Activated T-cell treated with anti-CD3 and anti-CD28 coated beads, Interleukin-2, amount 50 U/mL, for 72 hours (primary cell): ENCODE results near the gene MYBPH. TPM values are rescaled to one million over a fixed set of nuclear protein-coding genes. Genes with fewer than 3 reads are reported as not detected.

Experiments used
- ATAC-seq, 2 donors: fragments of 150-1000 bp; cut with Tn5 transposase; replicated peaks in 1 of 2; 2 replicates each; pipeline ENCODE4 v1.10.0; 2021; ENCODE audit warnings: moderate library complexity in 2 of 2, mild to moderate bottlenecking in 1 of 2
- DNase-seq, 2 donors: peaks; one replicate each; pipeline ENCODE4 v3.0.0; 2021 to 2022; ENCODE audit warnings: mixed read lengths in 1 of 2
- H3K27ac Mint-ChIP-seq: one replicate; pipeline ENCODE4 v1.8.0; 2022; ENCODE audit warnings: mild to moderate bottlenecking, moderate library complexity, mixed read lengths
- H3K27me3 Mint-ChIP-seq: one replicate; pipeline ENCODE4 v1.8.0; 2022; ENCODE audit warnings: low read depth, mixed read lengths
- H3K36me3 Mint-ChIP-seq, 2 donors: one replicate each; pipeline ENCODE4 v1.8.0; 2022; ENCODE audit warnings: mixed read lengths in 2 of 2, mild to moderate bottlenecking in 1 of 2; ENCODE audit not compliant: insufficient read depth in 2 of 2
- H3K4me1 Mint-ChIP-seq: one replicate; pipeline ENCODE4 v1.8.0; 2022; ENCODE audit warnings: low read depth, mixed read lengths
- H3K4me3 Mint-ChIP-seq, 2 donors: one replicate each; pipeline ENCODE4 v1.8.0; 2022; ENCODE audit warnings: mild to moderate bottlenecking in 2 of 2, mixed read lengths in 2 of 2, moderate library complexity in 2 of 2
- H3K9me3 Mint-ChIP-seq, 2 donors: one replicate each; pipeline ENCODE4 v1.8.0; 2022; ENCODE audit warnings: mixed read lengths in 2 of 2
- total RNA-seq, 2 donors: library from RNA; stranded (reverse); gene quantifications; one replicate each; pipeline ENCODE4 v1.2.3, GENCODE V29; 2022

MYBPH gene
- total RNA-seq, 2 donors from 2014 or later: not detected

GRCh38 chr1:203196371-203196770, 20.7 kb upstream of the MYBPH start:
- Mint-ChIP-seq H3K4me3 (no peak overlapping the region), H3K9me3 (no peaks in the 10 kb centered on the region), H3K27me3 (peaks cover 21% of the 10 kb centered on the region), H3K36me3 (no peaks in the 10 kb centered on the region), H3K4me1 (no peaks in the 10 kb centered on the region), H3K27ac (no peak overlapping the region)
- ATAC-seq (no peak), DNase-seq (no peak)

DNA sequence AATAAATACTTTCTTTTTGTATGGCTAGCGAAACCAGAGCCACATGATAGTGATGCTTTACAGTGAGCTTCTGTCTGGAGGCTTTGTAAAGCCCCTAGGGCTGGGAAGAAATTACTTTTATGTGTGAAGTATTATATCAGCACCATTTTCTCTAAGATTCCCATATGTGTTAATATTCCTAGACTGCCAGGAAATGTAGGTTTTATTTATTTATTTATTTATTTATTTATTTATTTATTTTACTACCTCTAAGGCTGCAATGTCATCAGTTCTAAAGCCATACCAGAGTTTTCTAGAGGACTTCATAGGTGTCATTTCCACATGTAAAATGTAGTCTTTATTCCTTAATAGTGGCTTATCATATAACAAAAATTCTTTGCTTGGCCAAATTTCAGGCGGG, 15.3 kb upstream of the MYBPH start:
- Mint-ChIP-seq H3K9me3 (no peaks in the 10 kb centered on the region), H3K36me3 (no peaks in the 10 kb centered on the region), H3K4me1 (peaks cover 8% of the 10 kb centered on the region), H3K27ac (no peak overlapping the region), H3K27me3 (peaks cover 16% of the 10 kb centered on the region), H3K4me3 (no peak overlapping the region)
- ATAC-seq (no peak), DNase-seq (no peak)

DNA sequence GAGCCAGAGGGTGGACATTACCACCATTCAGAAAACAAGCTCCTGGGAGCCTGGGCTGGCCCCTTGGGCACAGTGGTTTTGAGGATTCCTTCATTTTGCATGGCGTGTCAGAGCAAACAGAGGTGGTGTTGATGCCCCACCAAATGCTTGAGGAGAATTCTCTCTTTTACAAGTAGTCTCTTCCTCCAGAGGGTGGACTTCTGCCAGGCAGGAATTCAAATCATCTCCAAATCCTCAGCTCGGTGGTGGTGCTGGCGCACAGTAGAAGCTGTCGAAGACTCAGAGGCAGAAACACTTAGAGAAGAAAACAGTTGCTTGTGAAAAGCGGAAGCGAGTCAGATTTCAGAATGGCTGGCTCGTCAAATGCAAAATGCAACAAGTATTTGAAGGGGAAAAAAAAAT, 14.3 kb upstream of the MYBPH start:
- H3K27ac Mint-ChIP-seq: no peak overlapping the region

GRCh38 chr1:203188686-203189232, 13.1 kb upstream of the MYBPH start:
- H3K27ac Mint-ChIP-seq: no peak overlapping the region
- ATAC-seq: no peak
- H3K4me1 Mint-ChIP-seq: peaks cover 8% of the 10 kb centered on the region
- no peak overlapping the region for H3K4me3 Mint-ChIP-seq
- no peaks in the 10 kb centered on the region for H3K9me3 Mint-ChIP-seq
- H3K27me3 Mint-ChIP-seq: peaks cover 16% of the 10 kb centered on the region
- no peak for DNase-seq
- no peaks in the 10 kb centered on the region for H3K36me3 Mint-ChIP-seq

More for the DNA sequence above, 14.3 kb upstream of the MYBPH start:
- no peak for DNase-seq
- Mint-ChIP-seq H3K36me3 (no peaks in the 10 kb centered on the region), H3K9me3 (no peaks in the 10 kb centered on the region), H3K4me1 (peaks cover 8% of the 10 kb centered on the region), H3K27me3 (peaks cover 16% of the 10 kb centered on the region), H3K4me3 (no peak overlapping the region)
- no peak for ATAC-seq

- ATAC-seq (no peak), DNase-seq (no peak)
- Mint-ChIP-seq H3K4me1 (peaks cover 8% of the 10 kb centered on the region), H3K36me3 (no peaks in the 10 kb centered on the region), H3K27ac (no peak overlapping the region), H3K27me3 (peaks cover 16% of the 10 kb centered on the region), H3K9me3 (no peaks in the 10 kb centered on the region), H3K4me3 (no peak overlapping the region)
These were observed 12.2 kb upstream of the MYBPH start for GRCh38 chr1:203187689-203188264.

GRCh38 chr1:203187304-203187685, 11.7 kb upstream of the MYBPH start:
- peaks cover 16% of the 10 kb centered on the region for H3K27me3 Mint-ChIP-seq
- H3K36me3 Mint-ChIP-seq: no peaks in the 10 kb centered on the region
- no peak overlapping the region for H3K27ac Mint-ChIP-seq
- peaks cover 8% of the 10 kb centered on the region for H3K4me1 Mint-ChIP-seq
- no peaks in the 10 kb centered on the region for H3K9me3 Mint-ChIP-seq
- no peak for ATAC-seq
- no peak overlapping the region for H3K4me3 Mint-ChIP-seq
- DNase-seq: no peak

- DNase-seq (no peak), ATAC-seq (no peak)
- H3K4me1 Mint-ChIP-seq: peaks cover 8% of the 10 kb centered on the region
- H3K27me3 Mint-ChIP-seq: peaks cover 12% of the 10 kb centered on the region
- H3K36me3 Mint-ChIP-seq: no peaks in the 10 kb centered on the region
- H3K9me3 Mint-ChIP-seq: no peaks in the 10 kb centered on the region
- peak within 1 kb of the TSS in 1 of 2 donors; percentile 13 for H3K4me3 Mint-ChIP-seq
- H3K27ac Mint-ChIP-seq: no peak within 1 kb of the TSS
These were observed 11.0 kb upstream of the MYBPH start, which contains the start of gene CHI3L1 for GRCh38 chr1:203186446-203187303. CHI3L1 (minus strand) TSS chr1:203186704; CDS start chr1:203186623, 81 bp downstream.

- H3K4me1 Mint-ChIP-seq: peaks cover 8% of the 10 kb centered on the region
These were observed 10.4 kb upstream of the MYBPH start for GRCh38 chr1:203186091-203186445.

GRCh38 chr1:203185585-203185984, 10.0 kb upstream of the MYBPH start:
- H3K27me3 Mint-ChIP-seq: peaks cover 9% of the 10 kb centered on the region
- no peak for DNase-seq
- peaks cover 8% of the 10 kb centered on the region for H3K4me1 Mint-ChIP-seq
- H3K36me3 Mint-ChIP-seq: no peaks in the 10 kb centered on the region
- H3K9me3 Mint-ChIP-seq: no peaks in the 10 kb centered on the region
- no peak overlapping the region for H3K27ac Mint-ChIP-seq
- no peak overlapping the region for H3K4me3 Mint-ChIP-seq
- no peak for ATAC-seq

More at GRCh38 chr1:203186091-203186445, 10.4 kb upstream of the MYBPH start:
- peaks cover 9% of the 10 kb centered on the region for H3K27me3 Mint-ChIP-seq
- H3K9me3 Mint-ChIP-seq: no peaks in the 10 kb centered on the region
- no peak overlapping the region for H3K4me3 Mint-ChIP-seq
- no peak for ATAC-seq
- no peak overlapping the region for H3K27ac Mint-ChIP-seq
- no peak for DNase-seq
- no peaks in the 10 kb centered on the region for H3K36me3 Mint-ChIP-seq

- ATAC-seq (no peak), DNase-seq (no peak)
- peaks cover 9% of the 10 kb centered on the region for H3K27me3 Mint-ChIP-seq
- no peak overlapping the region for H3K27ac Mint-ChIP-seq
- no peaks in the 10 kb centered on the region for H3K9me3 Mint-ChIP-seq
- no peak overlapping the region for H3K4me3 Mint-ChIP-seq
- peaks cover 8% of the 10 kb centered on the region for H3K4me1 Mint-ChIP-seq
- H3K36me3 Mint-ChIP-seq: no peaks in the 10 kb centered on the region
These were observed 9.4 kb upstream of the MYBPH start for GRCh38 chr1:203185061-203185461.

- Mint-ChIP-seq H3K36me3 (no peaks in the 10 kb centered on the region), H3K27me3 (peaks cover 5% of the 10 kb centered on the region), H3K4me1 (peaks cover 8% of the 10 kb centered on the region), H3K4me3 (no peak overlapping the region), H3K9me3 (no peaks in the 10 kb centered on the region), H3K27ac (no peak overlapping the region)
- DNase-seq (no peak), ATAC-seq (no peak)
These were observed 8.8 kb upstream of the MYBPH start for GRCh38 chr1:203184467-203184866.

DNA sequence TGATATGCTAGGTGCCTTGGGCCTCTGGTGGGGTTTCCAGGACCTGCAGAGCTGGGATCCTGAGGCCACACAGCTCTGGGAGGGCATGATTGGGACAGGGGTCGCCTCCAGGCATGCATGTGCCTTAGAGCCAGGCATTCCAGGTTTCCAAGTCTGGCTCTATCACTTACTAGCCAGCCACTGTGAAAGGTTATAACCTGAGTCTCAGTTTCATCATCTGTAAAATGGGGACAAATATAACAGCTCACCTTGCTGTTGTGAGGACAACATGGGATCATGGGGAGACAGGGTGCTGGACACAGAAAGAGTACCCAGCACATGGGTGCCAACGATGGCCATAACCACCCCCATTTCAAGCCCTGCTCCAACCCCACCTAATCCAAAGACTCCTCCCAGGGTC, 8.2 kb upstream of the MYBPH start:
- Mint-ChIP-seq H3K27me3 (no peaks in the 10 kb centered on the region), H3K9me3 (no peaks in the 10 kb centered on the region), H3K4me1 (peaks cover 8% of the 10 kb centered on the region), H3K36me3 (no peaks in the 10 kb centered on the region), H3K27ac (no peak overlapping the region), H3K4me3 (no peak overlapping the region)
- DNase-seq (no peak), ATAC-seq (no peak)

DNA sequence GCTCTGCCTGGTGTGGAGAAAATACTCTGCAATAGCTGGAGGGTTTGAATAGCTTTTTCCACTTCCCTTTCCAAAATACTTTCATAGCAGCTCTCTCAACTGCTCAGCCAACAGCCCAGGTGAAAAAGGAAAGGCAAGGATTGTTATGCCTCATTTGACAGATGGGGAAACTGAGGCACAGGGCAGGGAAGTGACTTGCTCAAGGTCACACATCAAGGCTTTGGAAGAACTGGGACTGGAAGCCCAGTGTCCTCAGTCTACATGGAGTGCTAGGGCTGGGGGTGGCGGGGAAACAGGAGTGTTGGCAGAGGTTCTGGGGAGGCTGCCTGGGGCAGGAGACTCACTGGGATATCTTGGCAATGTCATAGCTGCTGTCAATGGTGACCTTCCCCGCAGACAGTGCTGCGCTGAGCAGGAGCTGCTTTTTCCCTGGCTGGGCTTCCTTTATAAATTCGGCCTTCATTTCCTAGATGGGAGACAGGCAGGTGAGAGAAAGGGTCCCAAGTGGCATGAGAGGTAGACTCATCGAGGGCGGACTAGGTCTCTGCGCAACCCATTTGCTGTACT, 6.8 kb upstream of the MYBPH start:
- Mint-ChIP-seq H3K4me1 (peaks cover 8% of the 10 kb centered on the region), H3K27ac (no peak overlapping the region), H3K4me3 (no peak overlapping the region), H3K27me3 (no peaks in the 10 kb centered on the region), H3K36me3 (no peaks in the 10 kb centered on the region), H3K9me3 (no peaks in the 10 kb centered on the region)
- ATAC-seq: no peak
- no peak for DNase-seq
